ENCODE data around the gene CLIC4. TPM values are rescaled to one million over a fixed set of nuclear protein-coding genes. Genes with fewer than 3 reads are reported as not detected.

The CLIC4 gene
- total RNA-seq, 1 donor from 2014 or later, result 358 TPM

DNA sequence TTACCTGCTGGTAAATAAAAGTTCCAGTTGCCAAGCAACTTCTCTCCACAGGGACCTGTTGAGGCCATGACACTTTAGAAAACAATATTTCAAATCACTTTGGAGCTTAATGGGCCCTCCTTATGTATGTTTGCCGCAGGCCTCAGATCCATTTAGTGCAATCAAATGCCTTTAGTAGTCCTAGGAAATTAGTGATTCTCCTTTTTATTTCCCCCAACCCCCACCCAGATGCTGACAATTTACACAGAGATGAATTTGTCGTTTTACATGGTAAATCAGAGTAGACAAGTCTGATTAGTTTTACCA is 83.6 kb downstream of the CLIC4 start:
- ATAC-seq, result no peak

DNA sequence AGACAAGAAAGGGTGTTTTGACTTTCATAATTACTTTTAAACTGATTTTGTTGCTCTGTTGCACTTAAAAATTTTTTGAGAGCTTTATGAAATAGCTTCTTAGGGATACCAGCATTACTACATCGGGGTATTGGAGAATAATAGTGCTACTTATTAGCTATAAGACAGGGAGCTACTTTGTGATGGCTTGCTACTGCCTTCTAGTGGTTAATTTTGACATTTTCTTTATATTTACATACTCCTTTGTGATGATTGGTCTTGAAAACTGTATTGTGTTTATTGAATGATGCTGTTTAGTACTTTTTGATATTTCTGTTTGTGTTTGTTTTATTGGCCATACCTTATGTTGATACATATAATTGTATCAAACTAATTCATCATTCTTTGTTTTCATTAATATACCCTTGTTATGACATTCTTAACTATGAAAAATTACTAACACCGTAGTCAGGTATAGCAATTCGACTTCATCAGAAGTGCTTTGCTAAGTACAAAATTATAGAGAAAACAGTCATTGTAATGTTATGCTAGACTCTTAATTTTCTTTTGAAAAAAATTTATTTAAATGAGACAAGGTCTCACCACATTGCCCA is 85.5 kb downstream of the CLIC4 start:
- ATAC-seq (peak; percentile 83), DNase-seq (no peak)
- intact Hi-C loops (cut with micrococcal nuclease), result no loop called here

More for the DNA sequence above, 83.6 kb downstream of the CLIC4 start:
- intact Hi-C loops (cut with micrococcal nuclease), result loop anchor here (5.0 to 10.0 kb wide), 2 partner anchors 64 to 142 kb away; no protein-coding TSS in a partner anchor
- no peak for DNase-seq

DNA sequence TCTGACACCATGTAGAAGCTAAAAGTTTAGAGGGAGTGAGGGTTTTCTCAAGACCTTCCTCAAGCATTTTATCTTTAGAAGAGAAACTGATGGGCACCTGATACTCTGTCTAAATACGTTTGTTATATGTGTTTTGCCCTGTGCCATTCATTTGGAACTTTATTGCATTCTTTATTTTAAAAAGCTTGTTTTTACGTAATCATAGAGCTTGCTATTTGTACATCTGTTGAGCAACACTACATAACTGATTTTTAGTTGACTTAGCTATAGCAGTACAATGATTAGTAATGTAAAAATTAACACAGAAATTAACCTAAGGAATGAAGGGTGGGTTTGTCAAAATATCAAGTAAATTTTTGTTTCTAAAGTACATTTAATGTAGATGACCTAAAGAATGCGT is 96.3 kb downstream of the CLIC4 start:
- intact Hi-C loops (cut with micrococcal nuclease), result no loop called here
- no peak for DNase-seq
- no peak for ATAC-seq

DNA sequence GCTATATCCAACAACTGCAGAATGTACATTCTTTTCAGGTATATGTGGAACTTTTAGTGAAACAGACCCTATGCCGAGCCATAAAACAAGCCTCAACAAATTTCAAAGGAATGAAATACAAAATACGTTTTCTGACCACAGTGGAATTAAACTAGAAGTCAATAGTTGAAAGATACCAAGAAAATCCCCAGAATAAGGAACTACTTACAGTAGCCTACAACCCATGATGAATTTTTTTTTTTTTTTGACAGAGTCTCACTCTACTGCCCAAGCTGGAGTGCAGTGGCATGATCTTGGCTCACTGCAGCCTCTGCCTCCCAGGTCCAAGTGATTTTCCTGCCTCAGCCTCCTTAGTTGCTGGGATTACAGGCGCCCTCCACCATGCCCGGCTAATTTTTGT is 101.4 kb downstream of the CLIC4 start:
- no peak for DNase-seq
- intact Hi-C loops (cut with micrococcal nuclease), result no loop called here
- ATAC-seq, result no peak

DNA sequence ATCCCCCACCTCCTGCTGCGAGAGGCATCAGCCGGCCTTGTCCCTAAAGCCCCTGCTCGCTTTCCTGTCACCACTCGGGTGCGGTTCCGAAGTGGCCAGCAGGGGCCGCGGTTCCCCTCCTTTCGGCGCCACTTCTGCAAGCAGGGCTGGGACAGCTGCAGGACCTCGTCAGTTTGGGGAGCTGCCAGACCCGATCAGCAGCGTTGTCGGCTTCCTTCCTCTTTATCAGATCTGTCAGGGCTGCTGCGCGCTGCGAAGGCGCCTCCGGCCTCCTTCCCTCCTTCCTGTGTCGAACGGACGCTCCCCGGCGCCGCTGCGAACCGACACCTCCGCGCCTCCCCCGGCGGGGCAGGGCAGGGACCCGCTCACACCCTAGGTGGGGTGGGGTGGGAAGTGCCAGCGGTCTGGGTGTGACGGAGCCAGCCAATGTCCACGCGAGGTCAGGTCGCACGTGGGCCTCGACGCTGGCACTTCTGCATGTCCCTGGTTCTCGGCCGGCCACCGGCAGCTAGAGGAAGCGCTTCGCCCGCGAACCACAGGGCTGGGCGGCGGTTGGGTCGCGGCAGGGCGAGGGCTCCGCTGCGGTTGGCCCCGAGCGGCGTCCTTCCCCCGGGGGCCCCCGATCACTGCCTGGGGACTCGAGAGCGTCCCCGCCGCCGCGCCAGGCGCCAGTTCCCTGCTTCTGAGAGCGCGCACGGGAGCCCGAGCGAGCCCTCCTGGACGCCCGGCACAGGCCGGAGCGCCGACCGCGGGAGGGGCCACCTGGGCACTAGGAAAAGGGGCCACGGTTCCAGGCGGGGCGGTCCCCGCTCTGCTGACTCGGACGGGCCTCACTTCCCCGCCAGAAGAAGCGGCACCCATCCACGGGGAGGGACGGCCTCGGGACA is 103.0 kb downstream of the CLIC4 start:
- DNase-seq (peak; percentile 95), ATAC-seq (peak; percentile 94)
- intact Hi-C loops (cut with micrococcal nuclease), result no loop called here

DNA sequence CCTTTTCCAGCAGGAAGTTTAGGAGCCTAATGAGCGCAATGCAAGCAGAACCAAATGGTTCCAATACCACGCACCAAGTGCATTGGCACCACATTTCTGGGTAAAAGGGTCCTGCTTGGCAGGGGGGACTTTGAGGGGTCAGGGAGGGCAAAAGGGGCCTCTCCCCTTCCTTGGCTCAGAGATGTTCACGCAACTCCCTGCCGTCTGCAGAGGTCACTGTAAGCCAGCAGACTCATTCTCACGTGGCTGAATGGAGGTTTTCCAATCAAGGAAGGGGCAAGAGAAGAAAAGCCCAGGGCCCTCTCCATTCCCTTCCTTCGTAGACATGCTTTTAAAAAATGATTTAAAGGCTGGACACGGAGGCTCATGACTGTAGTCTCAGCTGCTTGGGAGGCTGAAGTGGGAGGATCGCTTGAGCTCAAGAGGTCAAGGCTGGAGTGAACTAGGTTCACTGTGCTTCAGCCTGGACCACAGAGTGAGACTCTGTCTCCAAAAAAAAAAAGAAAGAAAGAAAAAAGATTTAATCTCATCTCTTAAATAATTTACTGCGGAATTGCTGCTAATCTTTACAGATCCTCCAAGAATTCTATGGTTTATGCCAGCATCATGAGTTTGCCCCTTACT is 104.5 kb downstream of the CLIC4 start:
- no peak for DNase-seq
- intact Hi-C loops (cut with micrococcal nuclease), result loop anchor here (10.0 kb wide), 1 partner anchor 355 kb away; no protein-coding TSS in a partner anchor
- ATAC-seq, result no peak

- no peak for DNase-seq
- intact Hi-C loops (cut with micrococcal nuclease), result loop anchor here (10.0 kb wide), 1 partner anchor 354 kb away; no protein-coding TSS in a partner anchor
- no peak for ATAC-seq
These were observed 105.2 kb downstream of the CLIC4 start for GRCh38 chr1:24850328-24850920.

DNA sequence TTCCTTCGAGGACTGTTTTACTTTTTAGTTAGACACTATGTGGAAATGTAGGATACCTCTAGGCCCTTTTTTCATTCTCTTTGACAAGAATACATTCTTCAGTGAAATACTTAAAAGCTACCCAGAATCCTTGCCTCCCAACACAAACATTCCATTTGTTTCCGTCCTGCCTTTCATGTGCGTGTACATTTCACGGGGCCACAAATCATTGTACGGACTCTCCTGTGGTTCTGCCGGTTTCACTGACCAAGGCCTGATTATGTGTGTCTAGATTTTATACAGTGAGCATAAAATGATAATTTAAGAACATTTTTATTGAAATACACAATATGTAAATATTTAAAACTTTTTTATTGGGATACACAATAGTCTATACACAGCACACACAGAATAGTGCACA is 108.4 kb downstream of the CLIC4 start:
- no peak for ATAC-seq
- intact Hi-C loops (cut with micrococcal nuclease), result loop anchor here (10.0 kb wide), 1 partner anchor 351 kb away; no protein-coding TSS in a partner anchor

GRCh38 chr1:24855474-24855873 is 110.2 kb downstream of the CLIC4 start:
- DNase-seq (no peak), ATAC-seq (no peak)
- intact Hi-C loops (cut with micrococcal nuclease), result loop anchor here (10.0 kb wide), 1 partner anchor 349 kb away; no protein-coding TSS in a partner anchor

More for the DNA sequence above, 108.4 kb downstream of the CLIC4 start:
- no peak for DNase-seq

DNA sequence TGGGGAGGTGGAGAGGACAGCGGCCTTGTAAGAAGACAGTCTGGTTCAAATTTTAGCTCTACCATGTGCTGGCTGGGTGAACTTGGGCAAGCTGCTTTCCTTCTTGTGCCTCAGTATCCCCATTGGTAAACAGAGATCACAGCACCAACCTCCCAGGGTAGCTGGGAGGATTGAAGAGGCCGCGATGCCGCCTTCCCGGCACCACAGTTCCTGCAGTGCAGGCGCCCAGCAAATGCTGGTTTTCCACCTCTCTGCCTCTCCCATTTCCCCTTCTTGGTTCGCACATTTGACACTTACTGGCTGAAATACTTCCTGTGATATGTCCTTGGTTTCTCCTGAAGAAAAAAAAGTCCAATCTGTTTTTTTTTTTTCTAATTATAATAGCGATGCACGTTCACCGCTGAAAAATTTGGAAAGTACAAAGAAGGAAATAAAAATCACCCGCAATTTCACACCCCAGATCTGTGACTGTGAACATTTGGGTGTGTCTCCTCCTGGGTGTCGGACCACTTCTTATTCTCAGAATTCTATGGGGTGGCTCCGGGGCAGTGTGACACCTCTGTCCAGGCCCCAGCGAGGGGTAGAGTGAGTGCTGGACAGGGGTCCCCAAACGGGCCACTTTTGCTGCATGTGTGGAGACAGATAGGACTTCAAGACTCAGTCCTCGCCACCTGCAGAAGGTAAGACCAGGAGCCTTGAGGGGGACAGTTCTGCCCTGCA is 111.7 kb downstream of the CLIC4 start:
- DNase-seq (no peak), ATAC-seq (no peak)
- intact Hi-C loops (cut with micrococcal nuclease), result loop anchor here (10.0 kb wide), 1 partner anchor 348 kb away; no protein-coding TSS in a partner anchor

DNA sequence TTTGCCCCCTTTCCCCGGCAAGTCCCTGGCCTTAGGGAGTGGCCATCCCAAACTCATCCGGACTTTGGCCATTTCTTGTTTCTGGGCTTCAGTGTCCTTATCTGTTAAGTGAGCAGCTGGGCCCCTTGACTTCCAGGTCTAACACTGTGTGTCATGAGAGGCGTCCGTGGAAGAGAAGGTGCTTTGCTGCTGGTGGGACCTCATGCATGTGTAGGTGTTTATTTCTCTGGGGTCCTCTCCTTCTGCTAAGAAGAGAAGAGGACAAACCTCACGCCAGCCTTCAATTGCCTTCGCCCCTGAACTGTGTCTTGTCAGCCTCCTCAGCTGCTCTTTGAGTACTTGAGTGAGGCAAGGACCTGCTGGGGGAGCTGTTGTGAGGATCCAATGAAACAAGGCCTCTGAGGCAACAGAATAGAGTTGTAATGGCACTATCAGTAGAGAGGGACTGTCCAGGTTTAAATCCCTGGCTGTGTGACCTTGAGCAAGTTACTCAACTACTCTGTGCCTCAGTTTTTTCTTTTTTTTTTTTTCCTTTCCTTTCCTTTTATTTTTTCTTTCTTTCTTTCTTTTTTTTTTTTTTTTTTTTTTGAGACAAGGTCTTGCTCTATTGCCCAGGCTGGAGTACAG is 112.4 kb downstream of the CLIC4 start:
- ATAC-seq (no peak), DNase-seq (no peak)
- intact Hi-C loops (cut with micrococcal nuclease), result loop anchor here (10.0 kb wide), 1 partner anchor 347 kb away; no protein-coding TSS in a partner anchor

DNA sequence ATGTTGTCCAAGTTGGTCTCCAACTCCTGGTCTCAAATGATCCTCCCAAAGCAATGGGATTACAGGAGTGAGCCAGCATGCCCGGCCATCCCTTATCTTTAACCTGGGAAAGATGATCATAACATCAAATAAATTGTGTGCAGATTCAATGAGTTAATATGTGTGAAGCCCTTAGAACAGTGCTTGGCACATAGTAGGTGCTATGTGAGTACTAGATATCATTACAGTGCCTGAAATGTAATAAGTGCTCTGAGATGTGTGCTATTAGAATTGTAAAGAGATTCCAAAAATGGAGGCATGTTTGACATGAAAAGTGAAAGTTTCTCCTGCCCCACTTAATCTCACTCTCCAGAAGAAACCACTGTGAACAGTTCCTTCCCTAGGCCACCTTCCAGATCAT is 113.0 kb downstream of the CLIC4 start:
- intact Hi-C loops (cut with micrococcal nuclease), result loop anchor here (10.0 kb wide), 1 partner anchor 347 kb away; no protein-coding TSS in a partner anchor
- ATAC-seq, result no peak

DNA sequence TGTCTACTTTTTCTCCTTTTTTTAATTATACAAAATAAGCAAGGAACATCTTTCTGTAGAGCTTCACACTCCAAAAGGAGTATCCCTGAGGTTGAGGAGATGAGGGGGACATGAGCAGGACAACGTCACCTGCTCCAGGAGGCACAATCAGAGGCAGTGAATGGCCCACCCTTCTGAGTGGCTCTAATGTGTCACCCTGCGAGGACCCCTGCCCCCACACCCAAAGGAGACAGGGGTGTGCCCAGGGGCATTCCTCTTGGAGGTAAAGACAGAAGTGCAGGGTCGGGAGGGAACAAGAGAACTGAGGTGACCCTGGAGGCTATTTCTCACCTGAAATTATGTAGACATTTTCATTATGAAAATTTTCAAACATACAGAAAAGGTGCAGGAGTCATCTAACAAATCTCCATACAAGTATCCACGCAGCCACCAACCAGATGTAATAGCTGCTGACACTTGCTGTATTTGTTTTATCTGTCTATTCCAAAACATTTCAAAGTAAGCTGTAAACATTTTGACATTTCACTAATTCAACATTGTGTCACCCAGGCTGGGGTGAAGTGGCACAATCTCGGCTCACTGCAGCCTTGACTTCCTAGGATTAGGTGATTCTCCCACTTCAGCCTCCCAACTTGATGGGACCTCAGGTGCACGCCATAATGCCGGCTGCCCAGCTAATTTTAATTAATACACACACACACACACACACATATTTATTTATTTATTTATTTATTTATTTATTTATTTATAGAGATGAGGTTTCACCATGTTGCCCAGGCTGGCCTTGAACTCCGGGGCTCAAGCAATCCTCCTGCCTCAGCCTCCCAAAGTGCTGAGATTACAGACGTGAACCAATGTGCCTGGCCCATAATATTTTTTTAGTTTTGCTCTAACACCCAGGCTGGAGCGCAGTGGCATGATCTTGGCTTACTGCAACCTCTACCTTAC is 114.1 kb downstream of the CLIC4 start:
- intact Hi-C loops (cut with micrococcal nuclease), result loop anchor here (10.0 kb wide), 1 partner anchor 345 kb away; no protein-coding TSS in a partner anchor
- no peak for ATAC-seq
- DNase-seq, result no peak

More for the DNA sequence above, 113.0 kb downstream of the CLIC4 start:
- no peak for DNase-seq

GRCh38 chr1:24860841-24861240 is 115.6 kb downstream of the CLIC4 start:
- DNase-seq (no peak), ATAC-seq (no peak)
- intact Hi-C loops (cut with micrococcal nuclease), result no loop called here

- DNase-seq (no peak), ATAC-seq (no peak)
- intact Hi-C loops (cut with micrococcal nuclease), result no loop called here
These were observed 116.8 kb downstream of the CLIC4 start for GRCh38 chr1:24861821-24862727.

DNA sequence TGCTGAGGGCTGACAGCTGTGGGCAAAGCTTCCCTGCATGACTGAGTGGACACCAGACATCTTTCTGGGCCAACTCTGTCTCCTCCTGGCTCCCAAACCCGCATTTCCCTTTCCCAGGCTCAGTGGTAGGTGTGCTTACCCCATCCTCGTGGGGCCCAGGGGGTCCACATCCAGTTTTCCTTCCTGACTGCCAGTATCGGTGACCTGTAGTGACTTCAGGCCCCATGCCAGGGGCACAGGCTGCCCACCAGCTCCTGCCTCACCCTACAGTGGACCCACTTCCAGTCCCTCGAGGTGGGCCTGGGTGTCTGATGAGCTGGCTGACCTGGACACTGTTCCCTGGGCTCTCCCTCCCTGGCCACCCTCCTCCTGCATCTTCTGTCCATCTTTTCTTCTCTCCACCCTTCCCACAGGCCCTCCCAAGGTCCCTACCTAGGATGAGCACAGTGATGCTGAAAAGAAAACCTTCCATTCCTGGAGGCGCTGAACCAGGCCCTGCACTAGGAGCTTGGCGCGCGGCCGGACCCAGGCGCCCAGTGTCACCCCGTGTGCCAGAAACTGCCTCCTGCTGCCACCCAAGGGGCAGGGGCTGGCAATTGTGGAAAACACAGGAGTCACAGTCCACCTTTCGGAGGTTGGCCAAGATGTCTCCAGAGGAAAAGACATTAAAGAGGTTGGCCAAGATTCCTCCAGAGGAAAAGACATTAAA is 117.7 kb downstream of the CLIC4 start:
- ATAC-seq, result no peak
- intact Hi-C loops (cut with micrococcal nuclease), result no loop called here
- no peak for DNase-seq
